NT2/D1 (cell line): ENCODE results near the gene ADGRA1.

Experiments used
- SUZ12 ChIP-seq: IDR thresholded peaks from 2 replicates; pipeline ENCODE4 v1.6.1; 2011; ENCODE audit not compliant: insufficient read length, insufficient read depth; ENCODE audit errors: extremely low read depth
- YY1 ChIP-seq: IDR thresholded peaks from 2 replicates; pipeline ENCODE4 v1.6.1; 2011; ENCODE audit not compliant: insufficient read length, insufficient read depth

GRCh38 chr10:133156674-133157579, 69.2 kb downstream of the ADGRA1 start:
- TF ChIP-seq SUZ12: no peak
- no peak for TF ChIP-seq YY1
